ENCODE data around the gene IKZF5. TPM values are rescaled to one million over a fixed set of nuclear protein-coding genes. Genes with fewer than 3 reads are reported as not detected.

IKZF5 gene
- total and polyA plus RNA-seq, 9 of the 15 experiments (the other 6 are each of a cell fraction or from before 2014, with no cell fraction given): 3.8 to 19.6 (median 12.4) TPM

GRCh38 chr10:122992031-122992585, 16.5 kb downstream of the IKZF5 start:
- Histone ChIP-seq H3K27ac (ENCODE audit: extremely low read depth, low read depth, low read length) (no peak overlapping the region), H3K27me3 (ENCODE audit: control insufficient read depth in 2 of 2, insufficient read depth in 2 of 2, low read length in 2 of 2) (no peaks in the 10 kb centered on the region), H3K9me1 (ENCODE audit: control insufficient read depth, insufficient read depth, low read length) (no peaks in the 10 kb centered on the region), H3K4me1 (replicated peaks in 1 of 2; ENCODE audit: control insufficient read depth in 2 of 2, insufficient read depth in 2 of 2, low read length in 2 of 2) (no peaks in the 10 kb centered on the region), H2AFZ (ENCODE audit: low read depth, low read length) (no peak overlapping the region), H3K79me2 (ENCODE audit: control insufficient read depth, insufficient read depth, low read length) (no peaks in the 10 kb centered on the region; the same call in 2 of the 3 replicates), H3K4me2 (ENCODE audit: insufficient read depth, low read length) (no peak overlapping the region), H4K20me1 (replicated peaks; ENCODE audit: control insufficient read depth, insufficient read depth, low read length) (no peaks in the 10 kb centered on the region), H3K4me3 (no peak overlapping the region), H3K9me3 (replicated peaks; ENCODE audit: control insufficient read depth, insufficient read depth, low read depth, low read length) (no peaks in the 10 kb centered on the region), H3K9ac (ENCODE audit: insufficient read depth in 1 of 2, low read depth in 2 of 2, low read length in 2 of 2) (no peak overlapping the region), H3K36me3 (ENCODE audit: control insufficient read depth, insufficient read depth, low read length) (peaks cover 58% of the 10 kb centered on the region; the same call in 2 of the 3 replicates)
- TF ChIP-seq, protein P1, sequence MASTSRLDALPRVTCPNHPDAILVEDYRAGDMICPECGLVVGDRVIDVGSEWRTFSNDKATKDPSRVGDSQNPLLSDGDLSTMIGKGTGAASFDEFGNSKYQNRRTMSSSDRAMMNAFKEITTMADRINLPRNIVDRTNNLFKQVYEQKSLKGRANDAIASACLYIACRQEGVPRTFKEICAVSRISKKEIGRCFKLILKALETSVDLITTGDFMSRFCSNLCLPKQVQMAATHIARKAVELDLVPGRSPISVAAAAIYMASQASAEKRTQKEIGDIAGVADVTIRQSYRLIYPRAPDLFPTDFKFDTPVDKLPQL (IDR thresholded peaks at IDR 0.05; ENCODE audit: extremely low read depth, insufficient read length): no peak
- TF ChIP-seq SRF (CRISPR knock-in tag; IDR thresholded peaks at IDR 0.05): no peak
- TF ChIP-seq ZNF551 (CRISPR knock-in tag; IDR thresholded peaks at IDR 0.05): no peak
- TF ChIP-seq, protein P2, sequence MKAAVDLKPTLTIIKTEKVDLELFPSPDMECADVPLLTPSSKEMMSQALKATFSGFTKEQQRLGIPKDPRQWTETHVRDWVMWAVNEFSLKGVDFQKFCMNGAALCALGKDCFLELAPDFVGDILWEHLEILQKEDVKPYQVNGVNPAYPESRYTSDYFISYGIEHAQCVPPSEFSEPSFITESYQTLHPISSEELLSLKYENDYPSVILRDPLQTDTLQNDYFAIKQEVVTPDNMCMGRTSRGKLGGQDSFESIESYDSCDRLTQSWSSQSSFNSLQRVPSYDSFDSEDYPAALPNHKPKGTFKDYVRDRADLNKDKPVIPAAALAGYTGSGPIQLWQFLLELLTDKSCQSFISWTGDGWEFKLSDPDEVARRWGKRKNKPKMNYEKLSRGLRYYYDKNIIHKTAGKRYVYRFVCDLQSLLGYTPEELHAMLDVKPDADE (conservative IDR thresholded peaks at IDR 0.05; ENCODE audit: control insufficient read depth, low read depth, low read length): no peak
- no peak for TF ChIP-seq ZFPM2 (CRISPR knock-in tag; IDR thresholded peaks at IDR 0.05)
- TF ChIP-seq MCM7 (IDR thresholded peaks at IDR 0.05): no peak
- no peak for TF ChIP-seq ZKSCAN3 (CRISPR knock-in tag; IDR thresholded peaks at IDR 0.05)
- no peak for TF ChIP-seq ZNF644 (tag; IDR thresholded peaks at IDR 0.05; ENCODE audit: low read depth)
- TF ChIP-seq, protein P3, sequence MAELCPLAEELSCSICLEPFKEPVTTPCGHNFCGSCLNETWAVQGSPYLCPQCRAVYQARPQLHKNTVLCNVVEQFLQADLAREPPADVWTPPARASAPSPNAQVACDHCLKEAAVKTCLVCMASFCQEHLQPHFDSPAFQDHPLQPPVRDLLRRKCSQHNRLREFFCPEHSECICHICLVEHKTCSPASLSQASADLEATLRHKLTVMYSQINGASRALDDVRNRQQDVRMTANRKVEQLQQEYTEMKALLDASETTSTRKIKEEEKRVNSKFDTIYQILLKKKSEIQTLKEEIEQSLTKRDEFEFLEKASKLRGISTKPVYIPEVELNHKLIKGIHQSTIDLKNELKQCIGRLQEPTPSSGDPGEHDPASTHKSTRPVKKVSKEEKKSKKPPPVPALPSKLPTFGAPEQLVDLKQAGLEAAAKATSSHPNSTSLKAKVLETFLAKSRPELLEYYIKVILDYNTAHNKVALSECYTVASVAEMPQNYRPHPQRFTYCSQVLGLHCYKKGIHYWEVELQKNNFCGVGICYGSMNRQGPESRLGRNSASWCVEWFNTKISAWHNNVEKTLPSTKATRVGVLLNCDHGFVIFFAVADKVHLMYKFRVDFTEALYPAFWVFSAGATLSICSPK (IDR thresholded peaks at IDR 0.05; ENCODE audit: borderline replicate concordance): no peak
- no peak for TF ChIP-seq POLR3A (IDR thresholded peaks at IDR 0.05; ENCODE audit: borderline replicate concordance, extremely low read depth, insufficient read depth, insufficient read length)
- TF ChIP-seq PHTF2 (CRISPR knock-in tag; IDR thresholded peaks at IDR 0.05): no peak
- TF ChIP-seq ZNF217 (CRISPR knock-in tag; IDR thresholded peaks at IDR 0.05): no peak
- TF ChIP-seq KLF1 (tag; IDR thresholded peaks at IDR 0.05): no peak
- TF ChIP-seq FOXA1 (IDR thresholded peaks at IDR 0.05; ENCODE audit: borderline replicate concordance): no peak
- TF ChIP-seq STAT5B (CRISPR knock-in tag; IDR thresholded peaks at IDR 0.05): no peak
- POLR2A ChIA-PET: no interaction called here
- BruUV-seq (replicated peaks): no TSS peak
- FAIRE-seq (no peak), ATAC-seq (no peak), DNase-seq (ENCODE audit: extremely low read depth in 1 of 4, low spot score in 3 of 4) (no peak)
- intact Hi-C loops (cut with micrococcal nuclease) (no loop called here), in situ Hi-C loops (cut with MboI) (no loop called here)
- WGBS (ENCODE audit: insufficient coverage, low coverage, missing lambda C conversion rate): 100% methylated on average over 1 of the region's 1 CpG
- CTCF ChIA-PET (ENCODE audit: low intra/inter-chr PET ratio): no interaction called here

Data from K562 (cell line).